B cell (primary cell): ENCODE measurements around the gene HTR2A. TPM values are rescaled to one million over a fixed set of nuclear protein-coding genes. Genes with fewer than 3 reads are reported as not detected.

Source experiments
- ATAC-seq: fragments of 200-7000 bp; cut with Tn5 transposase; one replicate; pipeline ENCODE4 v1.10.0; 2021; ENCODE audit warnings: low read depth, mild to moderate bottlenecking, moderate number of reproducible peaks, moderate library complexity
- CTCF ChIA-PET: fragments of 350-600 bp; sonication (Branson Sonifier 250); formaldehyde crosslinking; loops from one replicate; lab custom pipeline; 2021; ENCODE audit warnings: antibody characterized with exemption, inconsistent platforms; lab: Charles Lee
- POLR2A ChIA-PET: fragments of 350-600 bp; sonication (Branson Sonifier 250); formaldehyde crosslinking; loops from one replicate; lab custom pipeline; 2021; ENCODE audit warnings: antibody characterized with exemption; lab: Charles Lee
- DNase-seq: peaks from one replicate; pipeline ENCODE4 v3.0.0; 2013
- H2AFZ ChIP-seq: 2 replicates; pipeline ENCODE4 v1.6.1; 2012; ENCODE audit warnings: mild to moderate bottlenecking, low read depth, low read length; ENCODE audit not compliant: insufficient read depth, poor library complexity, severe bottlenecking
- H3K27ac ChIP-seq, 2 donors: 1 replicate in 1 of 2; 2 replicates in 1 of 2; pipeline ENCODE4 v1.5.1; 2012 to 2013; ENCODE audit warnings: low read length in 2 of 2, mild to moderate bottlenecking in 2 of 2, moderate library complexity in 1 of 2
- H3K27me3 ChIP-seq, 4 experiments: fragments of 200-600 bp in 1 of 4; sonication (generic) in 1 of 4; replicated peaks in 1 of 4; 1 replicate in 2 of 4; 2 replicates in 2 of 4; pipeline versions ENCODE4 v1.6.1 to v1.7.0; 2013 to 2016; ENCODE audit warnings: low read length in 3 of 4, mild to moderate bottlenecking in 2 of 4, mixed read lengths in 1 of 4, moderate library complexity in 1 of 4; ENCODE audit not compliant: insufficient read depth in 4 of 4, control insufficient read depth in 3 of 4; ENCODE audit errors: control extremely low read depth in 1 of 4
- H3K36me3 ChIP-seq, 2 experiments: replicated peaks in 1 of 2; 1 replicate in 1 of 2; 2 replicates in 1 of 2; pipeline versions ENCODE4 v1.6.1 to v1.7.1; 2013; ENCODE audit warnings: low read length in 1 of 2; ENCODE audit not compliant: insufficient read depth in 2 of 2, control insufficient read depth in 1 of 2; ENCODE audit errors: control extremely low read depth in 1 of 2, extremely low read depth in 1 of 2
- H3K4me1 ChIP-seq, 2 donors: fragments of 200-600 bp in 1 of 2; sonication (generic) in 1 of 2; 1 replicate in 1 of 2; 2 replicates in 1 of 2; pipeline versions ENCODE4 v1.5.1 to v1.6.1; 2013 to 2017; ENCODE audit warnings: low read length in 2 of 2; ENCODE audit not compliant: control insufficient read depth in 2 of 2, insufficient read depth in 2 of 2
- H3K4me2 ChIP-seq: replicated peaks from 2 replicates; pipeline ENCODE3; 2012; ENCODE audit warnings: mild to moderate bottlenecking, low read depth, low read length; ENCODE audit not compliant: poor library complexity, severe bottlenecking
- H3K4me3 ChIP-seq, 5 experiments: fragments of 200-600 bp in 1 of 5; sonication (generic) in 1 of 5; 1 replicate in 3 of 5; 2 replicates in 2 of 5; pipeline versions ENCODE4 v1.5.1 to v1.7.0; 2011 to 2016; ENCODE audit warnings: low read length in 4 of 5, mild to moderate bottlenecking in 4 of 5, low read depth in 2 of 5, control low read depth in 1 of 5, moderate library complexity in 1 of 5; ENCODE audit not compliant: insufficient read depth in 1 of 5; ENCODE audit errors: control extremely low read depth in 1 of 5, extremely low read depth in 1 of 5
- H3K79me2 ChIP-seq: fragments of 200-600 bp; sonication (generic); one replicate; pipeline ENCODE4 v1.6.0; 2016; ENCODE audit warnings: low read length; ENCODE audit not compliant: control insufficient read depth, insufficient read depth
- H3K9ac ChIP-seq: fragments of 200-600 bp; sonication (generic); 2 replicates; pipeline ENCODE4 v1.6.1; 2017; ENCODE audit warnings: mild to moderate bottlenecking, low read length, moderate library complexity
- H3K9me3 ChIP-seq, 3 donors: one replicate each; pipeline versions ENCODE4 v1.6.1 to v1.7.1; 2013; ENCODE audit warnings: low read length in 2 of 3; ENCODE audit not compliant: control insufficient read depth in 2 of 3, insufficient read depth in 1 of 3; ENCODE audit errors: control extremely low read depth in 1 of 3
- H4K20me1 ChIP-seq: 2 replicates; pipeline ENCODE4 v1.6.0; 2012; ENCODE audit warnings: mild to moderate bottlenecking, low read length; ENCODE audit not compliant: insufficient read depth, control insufficient read depth, poor library complexity, severe bottlenecking
- H3K27ac Mint-ChIP-seq: one replicate; pipeline ENCODE4 v1.8.0; 2021; ENCODE audit warnings: mixed read lengths
- H3K27me3 Mint-ChIP-seq: one replicate; pipeline ENCODE4 v1.8.0; 2021; ENCODE audit warnings: mixed read lengths
- H3K4me1 Mint-ChIP-seq: one replicate; pipeline ENCODE4 v1.8.0; 2021; ENCODE audit warnings: mixed read lengths
- H3K4me3 Mint-ChIP-seq: one replicate; pipeline ENCODE4 v1.8.0; 2021; ENCODE audit warnings: mixed read lengths
- H3K9me3 Mint-ChIP-seq: one replicate; pipeline ENCODE4 v1.8.0; 2022; ENCODE audit warnings: mixed read lengths; ENCODE audit not compliant: insufficient read depth
- EZH2 ChIP-seq: IDR thresholded peaks from 2 replicates; pipeline ENCODE4 v1.6.1; 2012; ENCODE audit warnings: borderline replicate concordance, low read depth, mild to moderate bottlenecking, moderate library complexity, low read length; ENCODE audit not compliant: insufficient read depth, poor library complexity, severe bottlenecking
- WGBS: methylation state at CpG from one replicate; pipeline ENCODE4 v1.1.5; 2013; ENCODE audit warnings: missing lambda C conversion rate; ENCODE audit not compliant: insufficient coverage; 5-methylcytosine and 5-hydroxymethylcytosine counted together
- intact Hi-C: fragments of 100-400 bp; cut with micrococcal nuclease; formaldehyde crosslinking; loops from one replicate; pipeline ENCODE4 v1.10.0; 2022
- polyA plus RNA-seq: library from polyadenylated mRNA; depleted of rRNA; stranded (reverse); fragments of >200 nt; gene quantifications from 2 replicates; pipeline ENCODE4 v1.2.3, GENCODE V29; 2012
- total RNA-seq, 2 donors: library from RNA; stranded (reverse); fragments of 120-200 nt in 1 of 2; gene quantifications; 1 replicate in 1 of 2; 2 replicates in 1 of 2; pipeline versions ENCODE4 v1.2.3 to v1.2.4, GENCODE V29; 2013 to 2022
- TF ChIP-seq, protein P1 (sequence below): fragments of 200-600 bp; IDR thresholded peaks from one replicate; pipeline ENCODE4 v1.8.0; 2022; ENCODE audit warnings: antibody characterized with exemption, mild to moderate bottlenecking

Gene HTR2A
- total and polyA plus RNA-seq, 2 donors (not counting 1 experiment from before 2014, with no cell fraction given): not detected

- Histone ChIP-seq H3K27ac (no peak overlapping the region), H3K36me3 (no peaks in the 10 kb centered on the region), H3K9me3 (no peaks in the 10 kb centered on the region), H3K9ac (no peak overlapping the region), H3K4me2 (no peak overlapping the region), H2AFZ (no peak overlapping the region), H3K4me3 (no peak overlapping the region), H3K79me2 (no peaks in the 10 kb centered on the region), H3K4me1 (no peaks in the 10 kb centered on the region), H4K20me1 (no peaks in the 10 kb centered on the region), H3K27me3 (peaks cover 0 to 4% (median 0%) of the 10 kb centered on the region in 4 experiments)
- ATAC-seq (no peak), DNase-seq (no peak)
- WGBS: 57% methylated on average over 1 of the region's 3 CpGs
- H3K4me1 Mint-ChIP-seq: no peaks in the 10 kb centered on the region
- intact Hi-C loops: no loop called here
- H3K27me3 Mint-ChIP-seq: peaks cover 14% of the 10 kb centered on the region
- H3K4me3 Mint-ChIP-seq: no peak overlapping the region
- no peak overlapping the region for H3K27ac Mint-ChIP-seq
- CTCF ChIA-PET: no interaction called here
- POLR2A ChIA-PET: interaction anchor here (0.5 to 0.7 kb wide), 2 partner anchors 9 to 925 kb away, joined by 3 to 4 read pairs; no protein-coding TSS in a partner anchor
- peaks cover 3% of the 10 kb centered on the region for H3K9me3 Mint-ChIP-seq
- no peak for TF ChIP-seq EZH2
- TF ChIP-seq, protein P1, sequence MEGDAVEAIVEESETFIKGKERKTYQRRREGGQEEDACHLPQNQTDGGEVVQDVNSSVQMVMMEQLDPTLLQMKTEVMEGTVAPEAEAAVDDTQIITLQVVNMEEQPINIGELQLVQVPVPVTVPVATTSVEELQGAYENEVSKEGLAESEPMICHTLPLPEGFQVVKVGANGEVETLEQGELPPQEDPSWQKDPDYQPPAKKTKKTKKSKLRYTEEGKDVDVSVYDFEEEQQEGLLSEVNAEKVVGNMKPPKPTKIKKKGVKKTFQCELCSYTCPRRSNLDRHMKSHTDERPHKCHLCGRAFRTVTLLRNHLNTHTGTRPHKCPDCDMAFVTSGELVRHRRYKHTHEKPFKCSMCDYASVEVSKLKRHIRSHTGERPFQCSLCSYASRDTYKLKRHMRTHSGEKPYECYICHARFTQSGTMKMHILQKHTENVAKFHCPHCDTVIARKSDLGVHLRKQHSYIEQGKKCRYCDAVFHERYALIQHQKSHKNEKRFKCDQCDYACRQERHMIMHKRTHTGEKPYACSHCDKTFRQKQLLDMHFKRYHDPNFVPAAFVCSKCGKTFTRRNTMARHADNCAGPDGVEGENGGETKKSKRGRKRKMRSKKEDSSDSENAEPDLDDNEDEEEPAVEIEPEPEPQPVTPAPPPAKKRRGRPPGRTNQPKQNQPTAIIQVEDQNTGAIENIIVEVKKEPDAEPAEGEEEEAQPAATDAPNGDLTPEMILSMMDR: no peak
Measured at GRCh38 chr13:46804391-46804815, 92.5 kb downstream of the HTR2A start.

GRCh38 chr13:46803586-46803985 is 93.3 kb downstream of the HTR2A start:
- Histone ChIP-seq H4K20me1 (no peaks in the 10 kb centered on the region), H3K27ac (no peak overlapping the region), H3K4me1 (no peaks in the 10 kb centered on the region), H3K9me3 (no peaks in the 10 kb centered on the region), H3K27me3 (peaks cover 0 to 4% (median 0%) of the 10 kb centered on the region in 4 experiments), H3K9ac (no peak overlapping the region), H3K79me2 (no peaks in the 10 kb centered on the region), H3K4me3 (no peak overlapping the region), H2AFZ (no peak overlapping the region), H3K36me3 (no peaks in the 10 kb centered on the region), H3K4me2 (no peak overlapping the region)
- CTCF ChIA-PET: no interaction called here
- ATAC-seq (no peak), DNase-seq (no peak)
- no peak overlapping the region for H3K27ac Mint-ChIP-seq
- intact Hi-C loops: no loop called here
- no peaks in the 10 kb centered on the region for H3K4me1 Mint-ChIP-seq
- TF ChIP-seq, protein P1: no peak
- TF ChIP-seq EZH2: no peak
- POLR2A ChIA-PET: no interaction called here
- H3K27me3 Mint-ChIP-seq: peaks cover 11% of the 10 kb centered on the region
- 84% methylated on average over 2 of the region's 5 CpGs for WGBS
- no peak overlapping the region for H3K4me3 Mint-ChIP-seq
- H3K9me3 Mint-ChIP-seq: peaks cover 3% of the 10 kb centered on the region
